NCI-H2227 (cell line): ENCODE results near the gene ECHDC1.

Experiments
- DNase-seq: peaks from one replicate; lab custom pipeline; 2025; ENCODE audit not compliant: unreplicated experiment; lab: John Stamatoyannopoulos, UW

The ECHDC1 gene

GRCh38 chr6:127290391-127291265, 52.8 kb downstream of the ECHDC1 start:
- DNase-seq, result no peak

DNA sequence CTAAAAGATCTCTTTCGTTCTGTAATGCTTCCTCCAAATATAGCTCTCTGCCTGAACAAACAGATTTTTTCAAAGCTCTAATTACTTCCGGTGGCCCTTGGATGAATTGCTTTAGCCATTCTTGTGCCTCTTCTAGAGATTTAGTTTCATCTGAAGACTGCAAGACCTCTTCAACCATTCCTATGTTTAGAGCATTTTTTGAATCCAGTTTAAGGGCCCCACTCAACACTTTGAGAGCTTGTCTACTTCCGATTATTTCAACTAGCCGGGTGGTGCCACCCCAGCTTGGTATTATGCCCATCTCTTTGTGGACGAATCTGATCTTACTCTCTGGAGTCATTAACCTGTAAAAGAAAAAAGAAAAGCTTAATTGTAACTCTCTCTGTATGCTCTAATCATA, 53.5 kb downstream of the ECHDC1 start:
- no peak for DNase-seq

GRCh38 chr6:127288705-127289104, 54.7 kb downstream of the ECHDC1 start:
- no peak for DNase-seq

DNA sequence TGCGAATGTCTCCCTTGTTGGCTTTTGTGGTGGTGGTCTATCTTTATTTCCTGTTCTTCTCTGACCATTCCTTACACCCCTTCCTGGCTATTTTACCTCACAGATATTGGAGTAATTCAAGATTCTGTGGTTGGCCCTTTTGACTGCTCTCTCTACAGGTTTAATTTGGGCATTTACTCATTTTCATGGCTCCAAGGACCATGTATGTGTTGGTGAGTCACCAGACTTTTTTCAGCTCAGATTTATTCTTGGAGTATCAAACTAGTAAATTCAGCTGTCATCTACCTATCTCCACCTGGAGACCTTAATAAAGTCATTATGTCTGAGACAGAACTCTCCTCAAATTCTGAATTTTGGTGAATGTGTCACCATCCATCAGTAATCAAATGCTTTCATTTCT, 61.2 kb downstream of the ECHDC1 start:
- no peak for DNase-seq

DNA sequence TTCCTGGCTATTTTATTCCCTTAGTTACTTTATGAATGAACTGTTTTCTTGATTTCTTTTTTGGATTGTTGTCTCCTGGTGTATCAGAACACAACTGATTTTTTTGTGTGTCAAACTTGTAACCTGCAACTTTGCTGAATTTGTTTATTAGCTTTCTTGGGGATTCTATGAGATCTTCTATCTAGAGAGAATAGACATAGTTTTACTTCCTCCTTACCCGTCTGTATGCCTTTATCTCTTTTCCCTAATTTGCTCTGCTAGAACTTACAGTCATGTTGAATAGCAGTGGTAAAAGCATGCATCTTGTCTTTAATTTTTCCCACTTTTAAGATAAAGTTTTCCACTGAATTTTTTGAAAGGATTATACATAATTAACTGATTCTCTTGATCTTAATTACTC, 63.6 kb downstream of the ECHDC1 start:
- no peak for DNase-seq

DNA sequence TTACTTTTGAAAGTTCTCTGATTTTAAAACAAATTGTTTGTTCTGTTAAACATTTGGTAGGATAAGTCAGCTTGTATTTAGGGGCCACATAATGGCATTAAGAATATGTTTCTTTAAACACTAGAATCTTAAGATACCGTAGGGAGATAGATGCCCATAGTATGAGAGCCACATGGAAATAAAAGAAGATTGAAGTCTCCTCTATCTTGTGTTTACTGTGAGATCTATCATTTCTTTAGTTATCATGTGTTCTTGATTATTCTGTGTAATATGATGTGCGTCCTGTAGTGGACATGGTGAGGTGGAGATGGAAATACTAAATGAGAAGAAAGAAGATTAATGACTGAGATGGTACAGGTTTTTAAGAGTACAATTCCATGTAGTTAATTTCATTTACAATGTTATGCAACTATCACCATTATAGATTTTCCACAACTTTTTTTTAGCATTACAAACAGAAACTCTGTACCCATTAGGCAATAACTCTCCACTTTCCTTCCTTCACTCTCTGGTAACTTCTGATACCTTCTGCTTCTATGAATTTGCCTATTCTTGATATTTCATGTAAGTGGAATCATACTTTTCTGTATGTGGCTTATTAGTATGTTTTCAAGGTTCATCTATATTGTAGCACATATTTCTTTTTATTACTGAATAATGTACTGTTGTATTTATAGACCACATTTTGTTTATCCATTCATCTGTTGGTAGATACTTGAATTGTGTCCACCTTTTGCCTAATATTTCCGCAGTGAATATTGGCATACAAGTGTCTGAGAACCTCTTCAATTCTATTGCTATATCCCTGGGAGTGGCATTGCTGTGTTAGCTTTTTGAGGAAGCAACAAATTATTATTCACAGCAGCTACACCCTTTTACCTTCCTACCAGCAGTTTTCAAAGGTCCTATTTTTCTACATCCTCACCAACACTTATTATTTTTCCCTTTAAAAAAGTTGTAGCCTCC, 65.2 kb downstream of the ECHDC1 start:
- DNase-seq, result no peak

- no peak for DNase-seq
These were observed 67.1 kb downstream of the ECHDC1 start for GRCh38 chr6:127276331-127276730.

GRCh38 chr6:127273499-127273898, 69.9 kb downstream of the ECHDC1 start:
- no peak for DNase-seq

GRCh38 chr6:127272576-127272975, 70.8 kb downstream of the ECHDC1 start:
- DNase-seq, result no peak

- no peak for DNase-seq
These were observed 75.5 kb downstream of the ECHDC1 start for GRCh38 chr6:127267646-127268625.

DNA sequence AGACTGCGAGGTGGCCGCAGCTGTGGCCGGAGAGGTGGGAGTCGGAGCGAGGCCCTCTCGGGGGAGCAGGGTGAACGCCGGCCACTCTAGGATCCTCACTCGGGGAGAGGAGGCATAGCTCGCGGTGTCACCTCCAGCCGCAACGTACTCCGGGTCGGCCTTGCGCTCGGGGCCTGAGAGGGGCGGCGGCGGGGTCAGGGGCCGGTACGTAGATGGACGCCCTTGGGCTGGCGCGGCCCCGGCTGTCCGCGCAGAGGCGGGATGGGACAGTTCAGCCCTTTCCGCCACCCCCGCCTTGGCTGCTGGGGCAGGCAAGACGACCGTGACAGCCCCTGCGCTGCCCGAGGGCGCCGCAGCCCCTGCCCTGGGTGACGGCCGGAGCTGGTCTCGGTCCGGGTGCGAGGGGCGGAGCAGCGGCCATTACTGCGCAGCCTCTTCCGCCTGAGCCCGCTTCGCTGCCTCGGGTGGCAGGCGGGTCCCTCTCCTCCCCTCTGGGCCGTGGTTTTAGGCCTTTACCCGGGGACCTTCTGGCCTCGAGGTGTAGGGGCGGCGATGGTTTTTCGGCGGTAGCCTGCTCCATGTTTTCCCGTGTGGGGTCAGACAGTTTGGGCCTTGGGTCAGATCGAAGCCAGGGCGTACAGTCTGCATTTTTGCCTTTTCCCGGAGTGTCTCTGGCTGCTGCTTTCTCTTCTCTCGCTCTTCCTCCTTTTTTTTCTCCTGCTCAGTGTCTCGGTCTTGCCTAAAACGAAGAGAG, 76.3 kb downstream of the ECHDC1 start:
- DNase-seq, result peak; percentile 43

GRCh38 chr6:127266178-127266891, 77.1 kb downstream of the ECHDC1 start, which contains the start of gene RNF146:
TSS of gene RNF146 (plus strand) at chr6:127266864. CDS start at chr6:127280339, 13,475 bp downstream.
- DNase-seq, result peak; percentile 83

DNA sequence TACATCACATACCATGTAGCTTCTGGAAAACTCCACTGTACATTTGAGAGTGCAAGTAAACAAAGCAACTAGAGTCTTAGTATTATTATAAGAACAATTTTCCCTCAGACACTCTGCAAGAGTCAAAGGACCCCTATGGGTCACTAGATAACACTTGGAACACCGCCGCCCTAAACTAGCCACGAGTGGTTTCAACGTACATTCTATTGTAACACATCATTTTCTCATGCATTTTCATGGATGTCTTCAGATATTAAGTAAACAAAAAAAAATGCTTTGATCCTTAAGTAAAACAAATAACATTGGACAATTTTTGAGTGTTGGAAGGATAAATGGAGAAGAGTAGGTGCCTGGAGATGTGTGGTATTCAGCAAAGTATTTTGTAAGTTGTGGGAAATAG, 79.9 kb downstream of the ECHDC1 start:
- no peak for DNase-seq

- DNase-seq, result no peak
These were observed 80.5 kb downstream of the ECHDC1 start for GRCh38 chr6:127262896-127263295.

- no peak for DNase-seq
These were observed 88.1 kb downstream of the ECHDC1 start for GRCh38 chr6:127255286-127255685.

DNA sequence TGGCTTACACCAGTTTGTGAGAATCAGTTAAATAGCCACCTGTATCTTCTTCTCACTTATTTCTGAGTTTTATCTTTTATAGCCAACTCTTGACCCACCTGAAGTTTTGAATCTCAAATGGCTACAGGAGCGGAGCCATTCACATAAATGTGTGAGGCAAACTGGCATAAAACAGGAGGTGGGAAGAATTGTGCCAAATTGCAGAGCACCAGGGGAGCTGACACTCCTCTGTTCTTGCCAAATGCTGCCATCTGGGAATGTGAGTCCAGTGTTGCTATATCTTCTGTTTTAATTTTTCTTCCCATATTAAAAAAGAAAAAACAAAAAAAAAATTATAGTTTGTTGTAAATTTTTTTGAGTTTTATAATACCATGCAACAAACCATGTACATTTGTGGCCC, 93.8 kb downstream of the ECHDC1 start:
- no peak for DNase-seq

DNA sequence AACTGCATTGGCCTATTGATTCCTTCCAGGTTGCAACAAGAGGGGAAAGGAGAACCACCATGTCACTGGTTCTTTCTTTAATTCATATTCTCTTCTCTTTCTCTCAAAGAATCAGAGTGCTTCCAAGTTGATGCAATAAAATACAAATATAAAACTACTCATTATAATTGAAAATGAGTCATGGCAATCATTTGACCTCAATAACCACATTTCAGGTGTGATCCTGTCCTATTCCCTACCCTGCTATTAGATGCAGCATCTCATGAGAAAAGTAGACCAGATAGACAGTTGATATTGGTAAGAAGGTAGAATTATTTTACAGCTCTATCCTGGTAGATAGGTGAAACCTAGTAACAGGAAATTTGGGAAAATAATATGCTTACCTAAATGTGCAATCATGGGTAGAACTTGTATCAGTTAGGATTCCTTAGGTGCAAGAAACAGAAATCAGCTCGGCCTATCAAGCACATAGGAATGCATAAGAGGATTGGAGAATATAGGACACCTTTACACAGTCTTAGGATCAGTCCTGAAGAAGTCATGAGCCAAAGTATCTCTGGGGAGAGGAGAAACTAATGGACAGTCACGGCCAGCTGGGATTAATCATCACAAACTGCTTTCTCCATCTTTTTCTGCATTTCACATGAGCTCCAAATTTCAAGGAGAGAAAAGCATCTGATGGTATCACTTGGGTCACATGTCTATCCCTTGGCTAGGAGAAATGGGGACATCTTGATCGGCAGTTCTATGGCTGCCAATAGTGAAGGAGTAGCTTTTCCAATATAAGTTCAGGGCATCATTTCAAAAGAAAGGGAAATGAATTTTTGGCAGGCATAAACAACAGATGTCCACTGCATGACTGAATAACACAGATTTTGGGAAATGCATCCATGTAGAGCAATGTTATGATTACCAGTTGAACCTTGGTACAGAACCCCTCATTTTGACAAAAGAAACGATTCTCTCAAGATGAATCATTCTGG, 96.0 kb downstream of the ECHDC1 start:
- DNase-seq, result no peak

GRCh38 chr6:127243501-127243900, 99.9 kb downstream of the ECHDC1 start:
- no peak for DNase-seq
